Kidney epithelial cell (primary cell): ENCODE measurements around the gene CKLF. TPM values are rescaled to one million over a fixed set of nuclear protein-coding genes. Genes with fewer than 3 reads are reported as not detected.

Experiments used
- DNase-seq: peaks from one replicate; pipeline ENCODE4 v3.0.0-alpha.2; 2010; ENCODE audit warnings: low read depth
- H3K27me3 ChIP-seq: 2 replicates; pipeline ENCODE4 v1.6.0; 2011; ENCODE audit warnings: low read length; ENCODE audit not compliant: control insufficient read depth, insufficient read depth
- H3K36me3 ChIP-seq: 2 replicates; pipeline ENCODE4 v1.5.1; 2011; ENCODE audit warnings: low read length; ENCODE audit not compliant: control insufficient read depth, insufficient read depth
- H3K4me3 ChIP-seq: 2 replicates; pipeline ENCODE4 v1.5.1; 2011; ENCODE audit warnings: low read depth, mild to moderate bottlenecking, control low read depth, low read length
- total RNA-seq: library from RNA; depleted of rRNA; stranded (reverse); fragments of >200 nt; gene quantifications from 2 replicates; pipeline ENCODE4 v1.2.3, GENCODE V29; 2015
- TF ChIP-seq, protein P1 (sequence below): IDR thresholded peaks from 2 replicates; pipeline ENCODE4 v1.5.1; 2011; ENCODE audit warnings: mild to moderate bottlenecking, moderate library complexity, low read length, control low read depth, inconsistent platforms; ENCODE audit not compliant: insufficient read depth, poor library complexity, severe bottlenecking

Gene CKLF
- total RNA-seq, 1 donor from 2014 or later = 129 TPM

DNA sequence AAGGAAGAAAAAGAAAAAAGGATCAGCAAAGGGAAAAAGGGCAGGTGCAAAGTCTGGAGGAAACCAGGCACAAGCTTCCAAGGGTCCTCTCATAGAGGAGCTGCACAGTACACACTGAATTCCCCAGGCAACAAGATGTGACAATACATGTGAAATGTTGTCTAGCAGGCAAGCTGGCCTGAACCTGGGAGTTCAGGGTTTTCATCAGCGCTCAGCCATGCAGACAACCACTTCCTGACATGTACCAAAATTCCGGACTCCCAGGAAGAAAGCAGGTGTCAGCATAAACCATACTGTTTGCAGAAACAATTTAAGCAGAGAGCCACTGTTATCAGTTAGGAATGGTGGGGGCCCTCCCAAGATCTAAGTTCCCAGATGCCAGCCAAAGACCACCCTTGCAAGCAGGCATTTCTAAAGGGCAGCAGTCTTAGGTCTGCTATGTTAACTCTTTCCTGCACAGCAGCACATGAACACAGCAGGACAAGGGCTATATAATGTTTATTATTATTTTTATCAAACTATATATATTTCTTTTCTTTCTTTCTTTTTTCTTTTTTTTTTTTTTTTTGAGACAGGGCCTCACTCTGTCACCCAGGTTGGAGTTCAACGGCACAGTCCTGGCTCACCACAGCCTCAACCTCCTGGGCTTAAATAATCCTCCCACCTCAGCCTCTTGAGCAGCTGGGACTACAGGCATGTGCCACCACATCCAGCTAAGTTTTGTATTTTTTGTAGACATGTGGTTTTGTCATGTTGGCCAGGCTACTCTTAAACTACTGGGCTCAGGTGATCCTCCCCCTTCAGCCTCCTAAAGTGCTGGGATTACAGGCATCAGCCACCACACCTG, 12.5 kb upstream of the CKLF start:
- H3K4me3 ChIP-seq = no peak overlapping the region
- DNase-seq = peak; percentile 94
- H3K36me3 ChIP-seq = peaks cover 1% of the 10 kb centered on the region
- TF ChIP-seq, protein P1, sequence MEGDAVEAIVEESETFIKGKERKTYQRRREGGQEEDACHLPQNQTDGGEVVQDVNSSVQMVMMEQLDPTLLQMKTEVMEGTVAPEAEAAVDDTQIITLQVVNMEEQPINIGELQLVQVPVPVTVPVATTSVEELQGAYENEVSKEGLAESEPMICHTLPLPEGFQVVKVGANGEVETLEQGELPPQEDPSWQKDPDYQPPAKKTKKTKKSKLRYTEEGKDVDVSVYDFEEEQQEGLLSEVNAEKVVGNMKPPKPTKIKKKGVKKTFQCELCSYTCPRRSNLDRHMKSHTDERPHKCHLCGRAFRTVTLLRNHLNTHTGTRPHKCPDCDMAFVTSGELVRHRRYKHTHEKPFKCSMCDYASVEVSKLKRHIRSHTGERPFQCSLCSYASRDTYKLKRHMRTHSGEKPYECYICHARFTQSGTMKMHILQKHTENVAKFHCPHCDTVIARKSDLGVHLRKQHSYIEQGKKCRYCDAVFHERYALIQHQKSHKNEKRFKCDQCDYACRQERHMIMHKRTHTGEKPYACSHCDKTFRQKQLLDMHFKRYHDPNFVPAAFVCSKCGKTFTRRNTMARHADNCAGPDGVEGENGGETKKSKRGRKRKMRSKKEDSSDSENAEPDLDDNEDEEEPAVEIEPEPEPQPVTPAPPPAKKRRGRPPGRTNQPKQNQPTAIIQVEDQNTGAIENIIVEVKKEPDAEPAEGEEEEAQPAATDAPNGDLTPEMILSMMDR = no peak
- H3K27me3 ChIP-seq = no peaks in the 10 kb centered on the region

DNA sequence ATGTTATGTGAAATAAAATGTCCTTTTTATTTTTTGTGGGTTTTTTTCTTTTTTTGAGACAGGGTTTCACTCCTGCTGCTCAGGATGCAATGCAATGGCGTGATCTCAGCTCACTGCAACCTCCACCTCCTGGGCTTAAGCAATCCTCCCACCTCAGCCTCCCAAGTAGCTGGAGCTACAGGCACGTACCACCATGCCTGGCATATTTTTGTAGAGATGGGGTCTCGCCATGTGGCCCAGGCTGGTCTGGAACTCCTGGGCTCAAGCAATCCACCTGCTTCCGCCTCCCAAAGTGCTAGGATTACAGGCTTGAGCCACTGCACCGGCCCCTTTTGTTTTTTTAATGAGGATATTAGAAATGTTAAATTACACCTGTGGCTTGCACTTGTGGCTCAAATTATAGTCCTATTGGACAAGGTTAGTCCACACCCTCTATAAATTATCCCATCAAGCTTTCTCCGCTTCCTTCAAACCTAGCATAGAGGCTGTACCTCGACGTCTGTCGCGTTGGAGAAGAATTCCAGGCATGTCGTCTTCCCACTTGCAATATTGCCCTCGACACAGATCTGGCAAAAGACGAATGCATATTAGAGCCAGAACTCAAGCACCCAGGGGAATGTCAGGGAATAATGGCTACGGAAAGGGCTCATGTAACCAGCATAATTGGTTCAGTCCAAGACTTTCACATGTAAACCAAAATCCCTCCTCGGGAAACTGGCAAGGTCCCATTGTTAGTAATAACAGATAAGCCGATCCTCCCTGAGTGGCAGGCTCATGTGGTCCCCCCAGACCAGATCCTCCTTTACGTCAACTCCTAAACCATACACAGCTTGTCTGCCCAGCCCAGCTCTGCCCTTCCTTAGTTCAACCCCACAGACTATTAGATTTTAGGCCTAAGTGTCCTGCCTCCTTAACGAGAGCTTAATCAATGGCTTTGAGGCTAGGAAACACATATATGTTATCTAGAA, 10.7 kb upstream of the CKLF start:
- TF ChIP-seq, protein P1 = no peak
- Histone ChIP-seq H3K4me3 (no peak overlapping the region), H3K36me3 (no peaks in the 10 kb centered on the region), H3K27me3 (no peaks in the 10 kb centered on the region)
- no peak for DNase-seq

GRCh38 chr16:66542396-66542795, 10.0 kb upstream of the CKLF start:
- no peak for DNase-seq
- Histone ChIP-seq H3K4me3 (no peak overlapping the region), H3K27me3 (no peaks in the 10 kb centered on the region), H3K36me3 (no peaks in the 10 kb centered on the region)
- TF ChIP-seq, protein P1 = no peak

DNA sequence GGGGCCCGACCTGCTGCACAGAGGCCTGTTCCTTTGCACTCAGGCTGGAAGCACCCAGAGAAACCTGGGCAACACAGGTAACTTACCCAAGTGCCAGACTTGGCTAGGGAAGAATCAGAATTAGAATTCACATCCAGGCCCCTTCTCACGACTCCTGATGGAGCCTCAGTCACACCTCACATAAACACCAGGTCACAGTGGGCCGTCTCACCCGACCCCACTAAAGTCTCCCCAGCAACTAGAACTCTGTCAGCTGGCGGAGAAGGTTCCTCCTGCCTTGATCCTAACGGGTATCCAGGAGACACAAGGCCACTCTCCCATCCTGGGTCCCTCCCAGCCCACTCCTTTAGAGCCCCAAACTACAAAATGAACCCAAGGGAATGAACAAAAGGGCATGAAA, 8.8 kb upstream of the CKLF start:
- no peak for DNase-seq
- Histone ChIP-seq H3K27me3 (no peaks in the 10 kb centered on the region), H3K36me3 (no peaks in the 10 kb centered on the region), H3K4me3 (no peak overlapping the region)
- TF ChIP-seq, protein P1 = no peak

GRCh38 chr16:66544016-66544757, 8.2 kb upstream of the CKLF start:
- Histone ChIP-seq H3K27me3 (no peaks in the 10 kb centered on the region), H3K4me3 (no peak overlapping the region), H3K36me3 (no peaks in the 10 kb centered on the region)
- TF ChIP-seq, protein P1 = no peak
- DNase-seq = no peak
